Heart left ventricle (tissue), 13 donors: ENCODE results near the gene KRTAP6-1.

ENCODE experiments used
- POLR2A ChIP-seq, 2 donors: fragments of 450-650 bp; IDR thresholded peaks; one replicate each; pipeline ENCODE4 v1.6.1; 2017; ENCODE audit warnings: antibody characterized with exemption in 2 of 2, mild to moderate bottlenecking in 2 of 2, moderate library complexity in 2 of 2
- TF ChIP-seq, protein P1 (sequence below), 12 donors: fragments of 200-600 bp; sonication (generic) in 4 of 12; IDR thresholded peaks; one replicate each; pipeline versions ENCODE4 v1.5.0 to v1.8.0; 2018 to 2022; ENCODE audit warnings: antibody characterized with exemption in 12 of 12, mild to moderate bottlenecking in 5 of 12
- donor health status: ischemic (EF 13 %, LVEDD 7.1; RV severe dilation, severe dysfunction).
- donor health status: DM: no; HTN: yes; CAD: no.
- donor health status: DM: no; HTN: no; CAD: no.
- donor health status: ischemic (EF 25% LVEDD 6.9; RV normal size, moderate dysfunction).
- donor health status: ischemic (EF 25% LVEDD 5.7; RV mildly dilated, moderate dysfunction).
- donor health status: ischemic (EF 35%, LVEDD 5.7; RV mildly dilated, moderate dysfunction).
- donor health status: nonischemic (EF 11% LVEDD 7.7; RV severe dilation, severe dysfunction).
- donor health status: DM: yes; HTN: yes; CAD: no.
- donor health status: PGD.
- donor health status: ischemic (EF 29% LVEDD 5.4; RV normal size, mild dysfunction).
- donor health status: nonischemic (EF 23%, LVEDD 6.1; RV moderate dilation, normal function).

- TF ChIP-seq, protein P1, sequence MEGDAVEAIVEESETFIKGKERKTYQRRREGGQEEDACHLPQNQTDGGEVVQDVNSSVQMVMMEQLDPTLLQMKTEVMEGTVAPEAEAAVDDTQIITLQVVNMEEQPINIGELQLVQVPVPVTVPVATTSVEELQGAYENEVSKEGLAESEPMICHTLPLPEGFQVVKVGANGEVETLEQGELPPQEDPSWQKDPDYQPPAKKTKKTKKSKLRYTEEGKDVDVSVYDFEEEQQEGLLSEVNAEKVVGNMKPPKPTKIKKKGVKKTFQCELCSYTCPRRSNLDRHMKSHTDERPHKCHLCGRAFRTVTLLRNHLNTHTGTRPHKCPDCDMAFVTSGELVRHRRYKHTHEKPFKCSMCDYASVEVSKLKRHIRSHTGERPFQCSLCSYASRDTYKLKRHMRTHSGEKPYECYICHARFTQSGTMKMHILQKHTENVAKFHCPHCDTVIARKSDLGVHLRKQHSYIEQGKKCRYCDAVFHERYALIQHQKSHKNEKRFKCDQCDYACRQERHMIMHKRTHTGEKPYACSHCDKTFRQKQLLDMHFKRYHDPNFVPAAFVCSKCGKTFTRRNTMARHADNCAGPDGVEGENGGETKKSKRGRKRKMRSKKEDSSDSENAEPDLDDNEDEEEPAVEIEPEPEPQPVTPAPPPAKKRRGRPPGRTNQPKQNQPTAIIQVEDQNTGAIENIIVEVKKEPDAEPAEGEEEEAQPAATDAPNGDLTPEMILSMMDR (IDR thresholded peaks at IDR 0.05) = no peak
- no peak for TF ChIP-seq POLR2A (IDR thresholded peaks at IDR 0.05)
Observed at GRCh38 chr21:30625449-30626165, 11.9 kb upstream of the KRTAP6-1 start.
